Measurements from ENCODE around the gene SLC6A19. TPM values are rescaled to one million over a fixed set of nuclear protein-coding genes. Genes with fewer than 3 reads are reported as not detected.

Gene SLC6A19
- total and polyA plus RNA-seq, 9 of the 15 experiments (the other 6 are each of a cell fraction or from before 2014, with no cell fraction given): 0.03 to 1.6 (median 0.59) TPM

GRCh38 chr5:1247811-1248210, 46.4 kb downstream of the SLC6A19 start:
- ATAC-seq: no peak
- TF ChIP-seq SREBF2 (CRISPR knock-in tag; IDR thresholded peaks at IDR 0.05) (no peak), POLR2B (IDR thresholded peaks at IDR 0.05; ENCODE audit: low read depth, partially characterized antibody) (no peak), ZNF175 (CRISPR knock-in tag; IDR thresholded peaks at IDR 0.05; ENCODE audit: low read depth) (no peak), ZBTB40 (IDR thresholded peaks at IDR 0.05) (no peak), ZBTB40 (CRISPR knock-in tag; IDR thresholded peaks at IDR 0.05) (no peak), FOXK1 (CRISPR knock-in tag; IDR thresholded peaks at IDR 0.05; ENCODE audit: borderline replicate concordance) (no peak), CBX2 (IDR thresholded peaks at IDR 0.05; ENCODE audit: insufficient read depth, low read length, poor library complexity, severe bottlenecking) (no peak), ZBED1 (IDR thresholded peaks at IDR 0.05) (no peak), HSF4 (CRISPR knock-in tag; IDR thresholded peaks at IDR 0.05; ENCODE audit: borderline replicate concordance) (no peak), ADNP (tag; IDR thresholded peaks at IDR 0.05) (no peak)
- ChIA-PET CTCF (ENCODE audit: low intra/inter-chr PET ratio) (no interaction called here), POLR2A (interaction anchor here (1.1 kb wide), 1 partner anchor 8 kb away, joined by 3 read pairs; no protein-coding TSS in a partner anchor)
- intact Hi-C loops (cut with micrococcal nuclease): no loop called here
- DNase-seq (ENCODE audit: extremely low read depth in 1 of 4, low spot score in 3 of 4): no peak
- FAIRE-seq: no peak
- H3K27ac ChIP-seq (ENCODE audit: extremely low read depth, low read depth, low read length): no peak overlapping the region
- no peak overlapping the region for H2AFZ ChIP-seq (ENCODE audit: low read depth, low read length)
- WGBS (ENCODE audit: insufficient coverage, low coverage, missing lambda C conversion rate): 0% methylated on average over 6 of the region's 6 CpGs
- in situ Hi-C loops (cut with MboI): no loop called here
- H3K9me1 ChIP-seq (ENCODE audit: control insufficient read depth, insufficient read depth, low read length): peaks cover 5% of the 10 kb centered on the region
- no peaks in the 10 kb centered on the region for H3K36me3 ChIP-seq (ENCODE audit: control insufficient read depth, insufficient read depth, low read length)
- H3K4me1 ChIP-seq (replicated peaks in 1 of 2; ENCODE audit: control insufficient read depth in 2 of 2, insufficient read depth in 2 of 2, low read length in 2 of 2): peaks cover 0 to 46% of the 10 kb centered on the region in 2 experiments; a peak in 2 of 5 replicates
- H3K9me3 ChIP-seq (replicated peaks; ENCODE audit: control insufficient read depth, insufficient read depth, low read depth, low read length): no peaks in the 10 kb centered on the region
- no peak overlapping the region for H3K4me2 ChIP-seq (ENCODE audit: insufficient read depth, low read length)
- BruUV-seq (replicated peaks): no TSS peak
- H3K9ac ChIP-seq (ENCODE audit: insufficient read depth in 1 of 2, low read depth in 2 of 2, low read length in 2 of 2): no peak overlapping the region
- H3K79me2 ChIP-seq (ENCODE audit: control insufficient read depth, insufficient read depth, low read length): no peaks in the 10 kb centered on the region
- H3K4me3 ChIP-seq: no peak overlapping the region
- peaks cover 48% of the 10 kb centered on the region for H4K20me1 ChIP-seq (replicated peaks; ENCODE audit: control insufficient read depth, insufficient read depth, low read length)
- peaks cover 16 to 77% of the 10 kb centered on the region in 2 experiments for H3K27me3 ChIP-seq (ENCODE audit: control insufficient read depth in 2 of 2, insufficient read depth in 2 of 2, low read length in 2 of 2)

Measured in K562 (cell line).